Body of pancreas (tissue), 4 donors: Measurements from ENCODE around the gene CHSY3. TPM values are rescaled to one million over a fixed set of nuclear protein-coding genes. Genes with fewer than 3 reads are reported as not detected.

Experiments
- ATAC-seq: fragments of 150-250 bp; one replicate; pipeline ENCODE4 v1.9.1; 2016
- DNase-seq, 4 donors: peaks; one replicate each; pipeline ENCODE4 v3.0.0-alpha.2; 2019
- H3K27ac ChIP-seq, 4 donors: fragments of 200-600 bp; sonication (generic); 1 replicate in 3 of 4; 2 replicates in 1 of 4; pipeline versions ENCODE4 v1.5.1 to v1.6.1; 2016 to 2019; ENCODE audit warnings: mild to moderate bottlenecking in 1 of 4, mixed read lengths in 1 of 4, moderate library complexity in 1 of 4
- H3K27me3 ChIP-seq, 2 donors: fragments of 200-600 bp; sonication (generic); one replicate each; pipeline ENCODE4 v1.6.0; 2016; ENCODE audit warnings: mild to moderate bottlenecking in 1 of 2
- H3K36me3 ChIP-seq, 2 donors: fragments of 200-600 bp; sonication (generic); replicated peaks in 1 of 2; 2 replicates each; pipeline ENCODE4 v1.5.1; 2016; ENCODE audit warnings: low read depth in 2 of 2; ENCODE audit not compliant: insufficient read depth in 1 of 2
- H3K4me1 ChIP-seq: fragments of 200-600 bp; sonication (generic); one replicate; pipeline ENCODE4 v1.6.0; 2016
- H3K4me3 ChIP-seq, 2 donors: fragments of 200-600 bp; sonication (generic); 1 replicate in 1 of 2; 2 replicates in 1 of 2; pipeline ENCODE4 v1.5.1; 2016 to 2019
- H3K9me3 ChIP-seq, 3 donors: fragments of 200-600 bp; sonication (generic); 1 replicate in 2 of 3; 2 replicates in 1 of 3; pipeline ENCODE4 v1.5.1; 2016
- POLR2A ChIP-seq, 3 donors: fragments of 450-650 bp; IDR thresholded peaks; one replicate each; pipeline ENCODE4 v1.6.1; 2016; ENCODE audit warnings: antibody characterized with exemption in 3 of 3, mild to moderate bottlenecking in 2 of 3
- WGBS, 2 donors: methylation state at CpG; one replicate each; pipeline ENCODE4 v1.1.5; 2017; 5-methylcytosine and 5-hydroxymethylcytosine counted together
- intact Hi-C: fragments of 100-400 bp; cut with DNase I; formaldehyde crosslinking; loops from one replicate; pipeline ENCODE4 v1.15.1; 2023
- total RNA-seq, 2 donors: library from RNA; depleted of rRNA; stranded (reverse); fragments of >200 nt; gene quantifications; one replicate each; pipeline ENCODE4 v1.1.0, GENCODE V29; 2016
- TF ChIP-seq, protein P1 (sequence below), 7 experiments: fragments of 450-650 bp in 4 of 7; fragments of 200-600 bp in 3 of 7; sonication (generic) in 3 of 7; IDR thresholded peaks; one replicate each; pipeline ENCODE4 v1.5.1; 2016 to 2019; ENCODE audit warnings: antibody characterized with exemption in 7 of 7

The CHSY3 gene
- total RNA-seq, 2 donors from 2014 or later: 3.3 to 6.5 TPM

DNA sequence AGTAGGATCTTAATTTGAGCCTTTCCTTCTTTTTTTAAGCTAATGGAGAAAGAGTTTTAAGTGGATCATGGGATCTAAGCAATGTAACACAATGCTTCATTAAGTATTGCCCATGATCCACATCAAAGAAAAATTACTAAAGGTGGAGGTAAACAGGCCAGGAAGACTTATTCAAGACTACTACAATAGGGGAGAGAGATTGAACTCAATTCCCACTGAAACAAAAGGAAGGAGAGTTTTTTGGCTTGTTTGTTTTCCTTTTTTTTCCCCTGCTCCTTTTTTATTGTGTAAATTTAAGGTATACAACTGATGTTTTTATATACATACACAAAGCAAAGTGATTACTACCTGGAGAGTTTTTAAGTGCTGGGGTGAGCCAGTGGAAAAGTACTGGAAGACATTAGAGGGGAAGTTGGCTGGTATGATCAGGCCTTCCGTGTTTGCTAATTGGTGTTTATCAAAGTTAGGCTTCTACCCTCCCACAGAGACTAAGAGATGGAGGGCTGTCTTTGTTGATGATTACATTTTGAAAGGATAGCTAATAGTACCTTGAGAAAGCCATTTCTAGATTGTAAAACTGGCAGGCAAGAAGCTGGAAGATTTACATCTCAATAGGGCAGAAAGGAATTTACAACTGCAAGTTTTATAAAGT is 262.7 kb downstream of the CHSY3 start:
- no peak for TF ChIP-seq POLR2A (IDR thresholded peaks at IDR 0.05)
- TF ChIP-seq, protein P1, sequence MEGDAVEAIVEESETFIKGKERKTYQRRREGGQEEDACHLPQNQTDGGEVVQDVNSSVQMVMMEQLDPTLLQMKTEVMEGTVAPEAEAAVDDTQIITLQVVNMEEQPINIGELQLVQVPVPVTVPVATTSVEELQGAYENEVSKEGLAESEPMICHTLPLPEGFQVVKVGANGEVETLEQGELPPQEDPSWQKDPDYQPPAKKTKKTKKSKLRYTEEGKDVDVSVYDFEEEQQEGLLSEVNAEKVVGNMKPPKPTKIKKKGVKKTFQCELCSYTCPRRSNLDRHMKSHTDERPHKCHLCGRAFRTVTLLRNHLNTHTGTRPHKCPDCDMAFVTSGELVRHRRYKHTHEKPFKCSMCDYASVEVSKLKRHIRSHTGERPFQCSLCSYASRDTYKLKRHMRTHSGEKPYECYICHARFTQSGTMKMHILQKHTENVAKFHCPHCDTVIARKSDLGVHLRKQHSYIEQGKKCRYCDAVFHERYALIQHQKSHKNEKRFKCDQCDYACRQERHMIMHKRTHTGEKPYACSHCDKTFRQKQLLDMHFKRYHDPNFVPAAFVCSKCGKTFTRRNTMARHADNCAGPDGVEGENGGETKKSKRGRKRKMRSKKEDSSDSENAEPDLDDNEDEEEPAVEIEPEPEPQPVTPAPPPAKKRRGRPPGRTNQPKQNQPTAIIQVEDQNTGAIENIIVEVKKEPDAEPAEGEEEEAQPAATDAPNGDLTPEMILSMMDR (IDR thresholded peaks at IDR 0.05): no peak
- 40 to 59% methylated on average over 1 of the region's 1 CpG for WGBS, 2 donors

DNA sequence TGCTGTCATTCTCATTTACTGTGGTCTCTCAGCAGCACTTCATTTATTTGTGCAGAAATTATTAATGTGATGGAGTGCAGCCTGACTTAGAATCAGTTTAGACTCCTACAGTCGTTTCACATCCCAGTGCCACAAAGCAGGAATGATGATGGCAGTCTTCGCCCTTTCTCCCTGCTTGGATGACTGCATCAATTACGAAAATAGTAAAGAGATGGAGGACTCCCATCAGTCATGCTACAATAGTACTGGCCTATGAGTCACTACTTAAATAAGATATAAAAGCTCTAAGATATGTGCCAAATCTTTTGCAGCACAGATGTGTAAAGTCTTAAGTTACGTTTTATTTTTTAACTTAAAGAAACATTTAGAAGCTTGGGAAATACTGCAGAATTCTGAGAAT is 263.9 kb downstream of the CHSY3 start:
- no peaks in the 10 kb centered on the region for H3K36me3 ChIP-seq
- H3K27me3 ChIP-seq: no peaks in the 10 kb centered on the region
- H3K4me3 ChIP-seq: no peak overlapping the region
- intact Hi-C loops: no loop called here
- H3K9me3 ChIP-seq: no peaks in the 10 kb centered on the region
- ATAC-seq (no peak), DNase-seq (no peak)
- TF ChIP-seq, protein P1 (IDR thresholded peaks at IDR 0.05): no peak
- no peak for TF ChIP-seq POLR2A (IDR thresholded peaks at IDR 0.05)
- H3K27ac ChIP-seq: no peak overlapping the region
- 62 to 66% methylated on average over 4 of the region's 4 CpGs for WGBS, 2 donors
- no peaks in the 10 kb centered on the region for H3K4me1 ChIP-seq

More for the DNA sequence above, 262.7 kb downstream of the CHSY3 start:
- Histone ChIP-seq H3K4me3 (no peak overlapping the region), H3K4me1 (no peaks in the 10 kb centered on the region), H3K27me3 (no peaks in the 10 kb centered on the region), H3K9me3 (no peaks in the 10 kb centered on the region), H3K27ac (no peak overlapping the region), H3K36me3 (no peaks in the 10 kb centered on the region)
- intact Hi-C loops: no loop called here
- no peak for DNase-seq
- no peak for ATAC-seq

DNA sequence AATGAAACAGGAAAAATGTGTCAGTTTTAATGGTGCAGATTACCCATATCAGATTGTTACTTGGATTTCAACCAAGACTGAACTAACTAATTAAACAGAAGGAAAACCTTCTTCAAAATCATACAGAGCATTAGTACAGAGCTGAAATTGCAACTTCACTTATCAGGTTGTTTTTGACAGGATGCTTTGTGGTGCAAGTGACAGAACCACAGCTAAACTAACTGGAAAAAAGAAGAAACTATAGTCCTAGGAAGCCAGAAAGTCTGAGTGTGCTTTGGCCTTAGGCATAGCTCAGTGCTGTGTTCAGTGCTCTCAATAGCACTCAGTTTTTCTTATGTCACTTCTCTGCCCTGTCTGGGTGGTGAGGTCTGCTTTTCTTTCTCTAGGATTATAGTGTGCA is 267.4 kb downstream of the CHSY3 start:
- ATAC-seq (no peak), DNase-seq (no peak)
- no peak overlapping the region for H3K4me3 ChIP-seq
- H3K36me3 ChIP-seq: no peaks in the 10 kb centered on the region
- no peaks in the 10 kb centered on the region for H3K9me3 ChIP-seq
- no peak overlapping the region for H3K27ac ChIP-seq
- intact Hi-C loops: no loop called here
- H3K4me1 ChIP-seq: no peaks in the 10 kb centered on the region
- H3K27me3 ChIP-seq: no peaks in the 10 kb centered on the region
- TF ChIP-seq, protein P1 (IDR thresholded peaks at IDR 0.05): no peak
- TF ChIP-seq POLR2A (IDR thresholded peaks at IDR 0.05): no peak

DNA sequence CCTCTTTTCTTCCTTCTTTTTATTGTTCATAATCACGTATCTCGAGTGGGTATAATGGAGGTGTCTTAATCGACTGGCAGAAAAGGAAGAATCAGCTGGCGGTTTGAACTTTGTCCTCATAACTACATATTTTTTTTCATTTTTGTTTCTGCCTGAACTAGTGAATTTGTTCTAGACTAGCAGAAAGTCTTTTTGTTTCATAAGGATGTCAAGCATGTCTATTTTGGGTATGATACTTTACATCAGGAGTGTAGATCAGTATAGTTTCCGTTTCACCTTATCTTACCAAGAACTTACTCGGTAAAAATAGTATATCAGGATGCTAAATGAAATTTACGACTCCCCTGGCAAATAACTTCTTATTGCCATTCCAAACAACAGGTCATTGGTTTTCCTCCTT is 278.9 kb downstream of the CHSY3 start:
- WGBS, 2 donors: 83 to 84% methylated on average over 7 of the region's 7 CpGs
- Histone ChIP-seq H3K4me3 (no peak overlapping the region), H3K4me1 (no peaks in the 10 kb centered on the region), H3K9me3 (no peaks in the 10 kb centered on the region), H3K36me3 (no peaks in the 10 kb centered on the region), H3K27me3 (no peaks in the 10 kb centered on the region), H3K27ac (no peak overlapping the region)
- DNase-seq (no peak), ATAC-seq (no peak)
- TF ChIP-seq POLR2A (IDR thresholded peaks at IDR 0.05): no peak
- TF ChIP-seq, protein P1 (IDR thresholded peaks at IDR 0.05): no peak
- intact Hi-C loops: no loop called here

DNA sequence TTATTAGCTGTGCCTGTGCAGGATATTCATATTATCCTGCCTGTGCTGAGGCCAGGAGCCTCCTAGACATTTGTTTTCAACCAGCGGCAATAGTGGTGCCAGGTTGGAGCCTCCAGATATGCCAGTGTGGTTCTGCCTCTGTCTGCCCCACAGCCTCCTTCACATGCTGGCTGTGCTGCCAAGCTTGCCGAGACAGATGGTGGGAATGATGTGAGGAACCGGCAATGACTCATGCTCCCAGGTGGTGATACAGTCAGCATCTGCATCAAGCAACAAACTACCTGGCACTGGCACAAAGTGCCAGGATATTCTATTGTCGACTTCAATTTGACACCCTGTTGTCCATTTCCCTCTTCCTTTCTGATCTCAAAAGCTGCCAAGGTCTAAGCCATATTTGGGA is 285.7 kb downstream of the CHSY3 start:
- no peaks in the 10 kb centered on the region for H3K4me1 ChIP-seq
- DNase-seq (no peak), ATAC-seq (no peak)
- no peaks in the 10 kb centered on the region for H3K9me3 ChIP-seq
- no peak overlapping the region for H3K27ac ChIP-seq
- 78 to 92% methylated on average over 4 of the region's 4 CpGs for WGBS, 2 donors
- intact Hi-C loops: no loop called here
- H3K4me3 ChIP-seq: no peak overlapping the region
- H3K36me3 ChIP-seq: no peaks in the 10 kb centered on the region
- TF ChIP-seq, protein P1 (IDR thresholded peaks at IDR 0.05): no peak
- no peak for TF ChIP-seq POLR2A (IDR thresholded peaks at IDR 0.05)
- H3K27me3 ChIP-seq: no peaks in the 10 kb centered on the region
